ENCODE data around the gene MAP7D3. TPM values are rescaled to one million over a fixed set of nuclear protein-coding genes. Genes with fewer than 3 reads are reported as not detected.

MAP7D3 gene
- polyA plus RNA-seq, 1 donor from 2014 or later, result 0.68 TPM

DNA sequence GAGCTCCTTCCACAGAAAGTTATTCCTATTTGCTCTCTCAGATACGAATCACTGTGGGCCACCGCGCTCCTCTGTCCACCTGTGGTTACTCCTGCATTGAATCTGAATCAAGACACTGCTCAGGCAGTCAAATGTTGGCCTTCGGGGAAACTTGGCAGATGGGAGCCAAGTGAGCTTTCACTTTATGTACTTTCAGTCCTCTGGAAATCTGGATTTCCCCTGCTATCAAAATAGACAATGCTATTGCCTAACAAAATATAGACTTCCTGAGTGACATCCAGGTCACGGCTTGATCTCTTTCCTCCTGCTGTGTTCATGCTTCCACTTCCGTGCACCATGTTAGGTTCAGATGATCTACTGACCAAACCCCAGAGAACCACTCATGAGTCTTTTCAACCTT, 60.0 kb downstream of the MAP7D3 start:
- Histone ChIP-seq H3K79me2 (replicated peaks; ENCODE audit: insufficient read depth, low read length) (no peaks in the 10 kb centered on the region), H3K27me3 (ENCODE audit: insufficient read depth, low read depth, low read length) (no peaks in the 10 kb centered on the region), H3K27ac (ENCODE audit: low read length) (no peak overlapping the region), H3K36me3 (ENCODE audit: insufficient read depth, low read length) (no peaks in the 10 kb centered on the region), H2AFZ (ENCODE audit: low read depth, low read length) (no peak overlapping the region), H3K4me2 (ENCODE audit: low read length) (no peak overlapping the region), H3K4me3 (ENCODE audit: low read length) (no peak overlapping the region), H4K20me1 (ENCODE audit: insufficient read depth) (no peaks in the 10 kb centered on the region), H3K9ac (ENCODE audit: low read length) (no peak overlapping the region), H3K9me3 (ENCODE audit: low read length) (no peaks in the 10 kb centered on the region), H3F3A (ENCODE audit: insufficient read depth, low read length, poor library complexity, severe bottlenecking) (no peaks in the 10 kb centered on the region), H3K9me2 (ENCODE audit: insufficient read depth, low read length) (no peaks in the 10 kb centered on the region)
- no peak for TF ChIP-seq RAD21 (conservative IDR thresholded peaks at IDR 0.05)

GRCh38 chrX:136190038-136190713, 61.0 kb downstream of the MAP7D3 start:
- H3K36me3 ChIP-seq (ENCODE audit: insufficient read depth, low read length), result no peaks in the 10 kb centered on the region
- H3F3A ChIP-seq (ENCODE audit: insufficient read depth, low read length, poor library complexity, severe bottlenecking), result no peaks in the 10 kb centered on the region
- H3K27ac ChIP-seq (ENCODE audit: low read length), result no peak overlapping the region
- H3K4me3 ChIP-seq (ENCODE audit: low read length), result no peak overlapping the region
- TF ChIP-seq MXI1 (conservative IDR thresholded peaks at IDR 0.05; ENCODE audit: poor library complexity, severe bottlenecking) (no peak), TAF1 (IDR thresholded peaks at IDR 0.05; ENCODE audit: low read depth) (no peak), EP300 (conservative IDR thresholded peaks at IDR 0.05; ENCODE audit: poor library complexity, severe bottlenecking) (no peak), SMC3 (conservative IDR thresholded peaks at IDR 0.05; ENCODE audit: poor library complexity) (no peak), POLR2AphosphoS5 (IDR thresholded peaks at IDR 0.05) (no peak), RAD21 (conservative IDR thresholded peaks at IDR 0.05) (no peak), EZH2 (IDR thresholded peaks at IDR 0.05; ENCODE audit: borderline replicate concordance, insufficient read depth, low read length, poor library complexity, severe bottlenecking) (no peak), CTCF (IDR thresholded peaks at IDR 0.05; ENCODE audit: poor library complexity, severe bottlenecking) (no peak), REST (IDR thresholded peaks at IDR 0.05; ENCODE audit: borderline replicate concordance) (no peak)
- H3K4me2 ChIP-seq (ENCODE audit: low read length), result no peak overlapping the region
- no peak overlapping the region for H3K9ac ChIP-seq (ENCODE audit: low read length)
- H3K79me2 ChIP-seq (replicated peaks; ENCODE audit: insufficient read depth, low read length), result no peaks in the 10 kb centered on the region
- no peaks in the 10 kb centered on the region for H3K27me3 ChIP-seq (ENCODE audit: insufficient read depth, low read depth, low read length)
- H3K9me2 ChIP-seq (ENCODE audit: insufficient read depth, low read length), result no peaks in the 10 kb centered on the region
- no peak overlapping the region for H2AFZ ChIP-seq (ENCODE audit: low read depth, low read length)
- H4K20me1 ChIP-seq (ENCODE audit: insufficient read depth), result no peaks in the 10 kb centered on the region
- H3K9me3 ChIP-seq (ENCODE audit: low read length), result no peaks in the 10 kb centered on the region

Data from neural cell (in vitro differentiated cells).